ENCODE measurements around the gene MAP6. TPM values are rescaled to one million over a fixed set of nuclear protein-coding genes. Genes with fewer than 3 reads are reported as not detected.

Gene MAP6
- total RNA-seq, 1 experiment from 2014 or later, result 22.8 TPM

GRCh38 chr11:75678620-75679259, 9.9 kb upstream of the MAP6 start:
- DNase-seq, result no peak
- no peak overlapping the region for H3K4me3 Mint-ChIP-seq (ENCODE audit: unreplicated experiment)
- CTCF ChIA-PET, result interaction anchor here (0.6 to 1.1 kb wide), 3 partner anchors 45 to 289 kb away, joined by 3 to 4 read pairs (median 4); no protein-coding TSS in a partner anchor
- intact Hi-C loops (cut with micrococcal nuclease; ENCODE audit: unreplicated experiment), result no loop called here
- H3K4me1 Mint-ChIP-seq (ENCODE audit: low read depth, unreplicated experiment), result no peaks in the 10 kb centered on the region
- POLR2A ChIA-PET, result no interaction called here
- no peak overlapping the region for H3K27ac Mint-ChIP-seq (ENCODE audit: unreplicated experiment)
- BruUV-seq (replicated peaks), result no TSS peak
- H3K9me3 ChIP-seq, result peaks cover 11% of the 10 kb centered on the region
- H3K27me3 Mint-ChIP-seq (ENCODE audit: insufficient read depth, unreplicated experiment), result no peaks in the 10 kb centered on the region
- no peaks in the 10 kb centered on the region for H3K4me1 ChIP-seq
- H3K36me3 ChIP-seq (ENCODE audit: control insufficient read depth, insufficient read depth, low read length), result no peaks in the 10 kb centered on the region
- H3K9me3 Mint-ChIP-seq (ENCODE audit: unreplicated experiment), result peaks cover 14% of the 10 kb centered on the region
- H3K27me3 ChIP-seq (replicated peaks; ENCODE audit: control insufficient read depth, insufficient read depth, low read length), result no peaks in the 10 kb centered on the region
- TF ChIP-seq CTCF (IDR thresholded peaks at IDR 0.05; ENCODE audit: insufficient read depth in 1 of 2, low read depth in 1 of 2, low read length in 1 of 2, severe bottlenecking in 1 of 2, unreplicated experiment in 1 of 2), result no peak
- no peak overlapping the region for H3K4me3 ChIP-seq (ENCODE audit: low read depth, low read length)
- no peaks in the 10 kb centered on the region for H3K36me3 Mint-ChIP-seq (ENCODE audit: insufficient read depth, unreplicated experiment)

- no peaks in the 10 kb centered on the region for H3K36me3 Mint-ChIP-seq (ENCODE audit: insufficient read depth, unreplicated experiment)
- H3K9me3 Mint-ChIP-seq (ENCODE audit: unreplicated experiment), result peaks cover 6% of the 10 kb centered on the region
- BruUV-seq (replicated peaks), result no TSS peak
- POLR2A ChIA-PET, result no interaction called here
- H3K9me3 ChIP-seq, result peaks cover 14% of the 10 kb centered on the region
- TF ChIP-seq CTCF (IDR thresholded peaks at IDR 0.05; ENCODE audit: insufficient read depth in 1 of 2, low read depth in 1 of 2, low read length in 1 of 2, severe bottlenecking in 1 of 2, unreplicated experiment in 1 of 2), result no peak
- H3K4me3 ChIP-seq (ENCODE audit: low read depth, low read length), result no peak overlapping the region
- no peaks in the 10 kb centered on the region for H3K27me3 ChIP-seq (replicated peaks; ENCODE audit: control insufficient read depth, insufficient read depth, low read length)
- CTCF ChIA-PET, result interaction anchor here (0.6 kb wide), 3 partner anchors 18 to 288 kb away, joined by 4 read pairs; no protein-coding TSS in a partner anchor
- intact Hi-C loops (cut with micrococcal nuclease; ENCODE audit: unreplicated experiment), result no loop called here
- no peak overlapping the region for H3K27ac Mint-ChIP-seq (ENCODE audit: unreplicated experiment)
- DNase-seq, result no peak
- H3K36me3 ChIP-seq (ENCODE audit: control insufficient read depth, insufficient read depth, low read length), result no peaks in the 10 kb centered on the region
- no peaks in the 10 kb centered on the region for H3K4me1 ChIP-seq
- H3K4me1 Mint-ChIP-seq (ENCODE audit: low read depth, unreplicated experiment), result no peaks in the 10 kb centered on the region
- no peaks in the 10 kb centered on the region for H3K27me3 Mint-ChIP-seq (ENCODE audit: insufficient read depth, unreplicated experiment)
- H3K4me3 Mint-ChIP-seq (ENCODE audit: unreplicated experiment), result no peak overlapping the region
Measured at GRCh38 chr11:75677909-75678308, 9.1 kb upstream of the MAP6 start.

GRCh38 chr11:75677275-75677674, 8.4 kb upstream of the MAP6 start:
- BruUV-seq (replicated peaks), result no TSS peak
- TF ChIP-seq CTCF (IDR thresholded peaks at IDR 0.05; ENCODE audit: insufficient read depth in 1 of 2, low read depth in 1 of 2, low read length in 1 of 2, severe bottlenecking in 1 of 2, unreplicated experiment in 1 of 2), result no peak
- DNase-seq, result no peak
- Mint-ChIP-seq H3K36me3 (ENCODE audit: insufficient read depth, unreplicated experiment) (no peaks in the 10 kb centered on the region), H3K4me1 (ENCODE audit: low read depth, unreplicated experiment) (no peaks in the 10 kb centered on the region), H3K9me3 (ENCODE audit: unreplicated experiment) (no peaks in the 10 kb centered on the region), H3K4me3 (ENCODE audit: unreplicated experiment) (no peak overlapping the region), H3K27me3 (ENCODE audit: insufficient read depth, unreplicated experiment) (no peaks in the 10 kb centered on the region), H3K27ac (ENCODE audit: unreplicated experiment) (no peak overlapping the region)
- Histone ChIP-seq H3K4me3 (ENCODE audit: low read depth, low read length) (no peak overlapping the region), H3K27me3 (replicated peaks; ENCODE audit: control insufficient read depth, insufficient read depth, low read length) (no peaks in the 10 kb centered on the region), H3K4me1 (no peaks in the 10 kb centered on the region), H3K9me3 (peaks cover 14% of the 10 kb centered on the region), H3K36me3 (ENCODE audit: control insufficient read depth, insufficient read depth, low read length) (no peaks in the 10 kb centered on the region)
- ChIA-PET POLR2A (no interaction called here), CTCF (no interaction called here)
- intact Hi-C loops (cut with micrococcal nuclease; ENCODE audit: unreplicated experiment), result no loop called here

Data from Caco-2 (cell line).